Left lung (tissue), 10 donors: Measurements from ENCODE around the gene PEX5L. TPM values are rescaled to one million over a fixed set of nuclear protein-coding genes. Genes with fewer than 3 reads are reported as not detected.

Experiments
- ATAC-seq: fragments of 200-7000 bp; cut with Tn5 transposase; one replicate; pipeline ENCODE4 v1.9.1; 2020; ENCODE audit warnings: moderate library complexity
- DNase-seq, 4 donors: peaks; one replicate each; pipeline ENCODE4 v3.0.0-alpha.2; 2013 to 2020
- H3K27ac ChIP-seq, 2 donors: fragments of 200-600 bp; sonication (generic) in 1 of 2; one replicate each; pipeline versions ENCODE4 v1.5.0 to v1.8.0; 2020 to 2021
- H3K27me3 ChIP-seq, 2 donors: fragments of 200-600 bp; sonication (generic) in 1 of 2; one replicate each; pipeline versions ENCODE4 v1.5.0 to v1.8.0; 2020 to 2021
- H3K36me3 ChIP-seq, 2 donors: fragments of 200-600 bp; sonication (generic) in 1 of 2; one replicate each; pipeline versions ENCODE4 v1.5.0 to v1.8.0; 2020 to 2021
- H3K4me1 ChIP-seq, 2 donors: fragments of 200-600 bp; one replicate each; pipeline ENCODE4 v1.8.0; 2021
- H3K4me3 ChIP-seq, 2 donors: fragments of 200-600 bp; sonication (generic) in 1 of 2; one replicate each; pipeline versions ENCODE4 v1.5.0 to v1.8.0; 2020 to 2021; ENCODE audit warnings: mild to moderate bottlenecking in 1 of 2
- H3K9me3 ChIP-seq, 2 donors: fragments of 200-600 bp; sonication (generic) in 1 of 2; one replicate each; pipeline versions ENCODE4 v1.5.0 to v1.8.0; 2020 to 2021
- intact Hi-C, 2 donors: fragments of 100-400 bp; cut with DNase I; formaldehyde crosslinking; loops; one replicate each; pipeline versions ENCODE4 v1.11.2 to v1.14.2; 2022
- polyA plus RNA-seq, 6 donors: library from polyadenylated mRNA; unstranded; fragments of 120-200 nt; gene quantifications; one replicate each; pipeline ENCODE4 v1.2.1, GENCODE V29; 2013; ENCODE audit not compliant: insufficient read length in 6 of 6
- total RNA-seq, 2 donors: library from RNA; stranded (reverse); fragmentation: NEBNext Ultra II Directional; extraction: Animal tissue kit (Norgen Biotek cat#: 25700); gene quantifications; one replicate each; pipeline ENCODE4 v1.2.1, GENCODE V29; 2021
- TF ChIP-seq, protein P1 (sequence below), 2 donors: fragments of 200-600 bp; sonication (generic) in 1 of 2; IDR thresholded peaks; one replicate each; pipeline versions ENCODE4 v1.5.0 to v1.8.0; 2021; ENCODE audit warnings: antibody characterized with exemption in 2 of 2
- donor health status: DM: no; HTN: yes; CAD: no.
- donor health status: DM: no; HTN: no; CAD: no.

PEX5L gene
- total and polyA plus RNA-seq, 8 donors, result 0.33 to 0.63 (median 0.49) TPM; not detected in 2

DNA sequence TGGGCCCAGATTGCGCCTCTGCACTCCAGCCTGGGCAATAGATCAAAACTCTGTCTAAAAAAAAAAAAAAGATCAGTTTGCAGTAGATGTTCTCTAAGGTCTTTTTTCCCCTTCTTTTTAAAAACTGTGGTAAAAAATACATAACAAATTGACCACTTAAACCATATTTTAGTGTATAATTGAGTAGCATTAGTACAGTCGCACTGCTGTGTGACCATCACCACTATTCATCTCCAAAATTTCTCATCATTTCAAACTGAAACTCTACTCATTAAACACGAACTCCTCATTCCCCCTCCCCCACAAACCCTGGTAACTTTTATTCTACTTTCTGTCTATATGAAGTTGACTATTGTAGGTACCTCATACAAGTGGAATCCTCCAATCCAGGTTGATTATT, 160.3 kb downstream of the PEX5L start:
- H3K27me3 ChIP-seq, result no peaks in the 10 kb centered on the region
- no peak for DNase-seq

DNA sequence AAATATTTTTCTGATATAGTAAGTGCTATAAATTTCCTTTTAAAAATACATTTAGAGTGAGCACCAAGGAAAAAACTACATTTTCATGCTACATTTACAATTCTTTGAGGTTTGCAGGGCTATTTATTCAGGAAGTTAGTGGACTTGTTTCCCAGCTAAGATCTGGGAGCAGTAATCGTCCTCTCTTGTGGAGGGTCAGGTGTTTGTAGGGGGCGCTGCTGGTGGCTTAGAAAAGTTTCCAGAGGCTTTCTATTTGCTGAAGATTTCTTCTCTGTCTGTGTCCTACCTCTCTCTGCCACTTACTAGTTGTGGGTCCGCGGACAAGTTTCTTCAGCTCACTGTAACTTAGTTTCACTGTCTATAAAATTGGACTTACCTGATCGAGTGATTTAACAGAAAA, 163.9 kb downstream of the PEX5L start:
- intact Hi-C loops, result no loop called here
- TF ChIP-seq, protein P1, sequence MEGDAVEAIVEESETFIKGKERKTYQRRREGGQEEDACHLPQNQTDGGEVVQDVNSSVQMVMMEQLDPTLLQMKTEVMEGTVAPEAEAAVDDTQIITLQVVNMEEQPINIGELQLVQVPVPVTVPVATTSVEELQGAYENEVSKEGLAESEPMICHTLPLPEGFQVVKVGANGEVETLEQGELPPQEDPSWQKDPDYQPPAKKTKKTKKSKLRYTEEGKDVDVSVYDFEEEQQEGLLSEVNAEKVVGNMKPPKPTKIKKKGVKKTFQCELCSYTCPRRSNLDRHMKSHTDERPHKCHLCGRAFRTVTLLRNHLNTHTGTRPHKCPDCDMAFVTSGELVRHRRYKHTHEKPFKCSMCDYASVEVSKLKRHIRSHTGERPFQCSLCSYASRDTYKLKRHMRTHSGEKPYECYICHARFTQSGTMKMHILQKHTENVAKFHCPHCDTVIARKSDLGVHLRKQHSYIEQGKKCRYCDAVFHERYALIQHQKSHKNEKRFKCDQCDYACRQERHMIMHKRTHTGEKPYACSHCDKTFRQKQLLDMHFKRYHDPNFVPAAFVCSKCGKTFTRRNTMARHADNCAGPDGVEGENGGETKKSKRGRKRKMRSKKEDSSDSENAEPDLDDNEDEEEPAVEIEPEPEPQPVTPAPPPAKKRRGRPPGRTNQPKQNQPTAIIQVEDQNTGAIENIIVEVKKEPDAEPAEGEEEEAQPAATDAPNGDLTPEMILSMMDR (IDR thresholded peaks at IDR 0.05), result no peak
- no peak for ATAC-seq

More for the DNA sequence above, 160.3 kb downstream of the PEX5L start:
- H3K27ac ChIP-seq, result no peak overlapping the region
- no peaks in the 10 kb centered on the region for H3K4me1 ChIP-seq
- H3K4me3 ChIP-seq, result no peak overlapping the region
- intact Hi-C loops, result no loop called here
- H3K36me3 ChIP-seq, result no peaks in the 10 kb centered on the region
- no peaks in the 10 kb centered on the region for H3K9me3 ChIP-seq
- ATAC-seq, result no peak
- TF ChIP-seq, protein P1 (IDR thresholded peaks at IDR 0.05), result no peak

DNA sequence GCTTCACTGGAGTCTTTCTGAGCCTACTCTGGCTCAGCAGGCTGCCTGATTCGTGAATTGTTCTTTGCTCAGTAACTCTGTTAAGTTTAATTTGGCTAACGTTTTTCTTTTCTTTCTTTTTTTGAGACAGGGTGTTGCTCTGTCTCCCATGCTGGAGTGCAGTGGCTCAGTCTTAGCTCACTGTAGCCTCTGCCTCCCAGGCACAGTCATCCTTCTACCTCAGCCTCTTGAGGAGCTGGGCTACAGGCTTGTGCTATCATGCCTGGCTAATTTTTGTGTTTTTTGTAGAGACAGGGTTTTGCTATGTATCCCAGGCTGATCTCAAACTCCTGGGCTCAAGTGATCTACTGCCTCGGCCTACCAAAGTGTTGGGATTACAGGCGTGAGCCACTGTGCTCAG, 165.0 kb downstream of the PEX5L start:
- no peak for ATAC-seq
- TF ChIP-seq, protein P1 (IDR thresholded peaks at IDR 0.05), result no peak
- Histone ChIP-seq H3K36me3 (no peaks in the 10 kb centered on the region), H3K9me3 (no peaks in the 10 kb centered on the region), H3K4me1 (no peaks in the 10 kb centered on the region), H3K4me3 (no peak overlapping the region), H3K27me3 (no peaks in the 10 kb centered on the region), H3K27ac (no peak overlapping the region)
- intact Hi-C loops, result no loop called here
- no peak for DNase-seq

More for the DNA sequence above, 163.9 kb downstream of the PEX5L start:
- no peak overlapping the region for H3K4me3 ChIP-seq
- no peak for DNase-seq
- H3K36me3 ChIP-seq, result no peaks in the 10 kb centered on the region
- no peaks in the 10 kb centered on the region for H3K27me3 ChIP-seq
- no peaks in the 10 kb centered on the region for H3K4me1 ChIP-seq
- no peak overlapping the region for H3K27ac ChIP-seq
- no peaks in the 10 kb centered on the region for H3K9me3 ChIP-seq

DNA sequence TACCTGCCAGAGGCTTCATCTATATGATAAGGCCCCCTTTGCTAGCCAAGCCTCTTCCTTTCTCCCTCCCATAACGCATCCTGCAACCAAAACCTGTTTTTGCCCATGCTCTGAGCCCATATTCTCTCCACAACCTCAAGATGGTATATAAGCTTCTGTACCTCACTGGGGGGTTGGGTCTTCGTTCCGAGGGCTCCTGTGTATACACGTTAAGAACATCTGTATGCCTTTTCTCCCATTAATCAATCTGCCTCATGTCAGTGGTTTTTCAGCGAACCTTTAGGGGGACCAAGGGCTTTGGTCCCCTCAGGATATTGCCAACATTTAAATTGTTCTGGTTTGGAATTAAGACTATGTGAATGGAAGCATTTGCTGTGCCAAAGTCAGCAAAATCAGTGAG, 168.0 kb downstream of the PEX5L start:
- H3K27me3 ChIP-seq, result no peaks in the 10 kb centered on the region
- DNase-seq, result no peak
- H3K4me3 ChIP-seq, result no peak overlapping the region
- ATAC-seq, result no peak
- intact Hi-C loops, result no loop called here
- H3K36me3 ChIP-seq, result no peaks in the 10 kb centered on the region
- no peaks in the 10 kb centered on the region for H3K4me1 ChIP-seq
- no peak overlapping the region for H3K27ac ChIP-seq
- no peaks in the 10 kb centered on the region for H3K9me3 ChIP-seq
- TF ChIP-seq, protein P1 (IDR thresholded peaks at IDR 0.05), result no peak

DNA sequence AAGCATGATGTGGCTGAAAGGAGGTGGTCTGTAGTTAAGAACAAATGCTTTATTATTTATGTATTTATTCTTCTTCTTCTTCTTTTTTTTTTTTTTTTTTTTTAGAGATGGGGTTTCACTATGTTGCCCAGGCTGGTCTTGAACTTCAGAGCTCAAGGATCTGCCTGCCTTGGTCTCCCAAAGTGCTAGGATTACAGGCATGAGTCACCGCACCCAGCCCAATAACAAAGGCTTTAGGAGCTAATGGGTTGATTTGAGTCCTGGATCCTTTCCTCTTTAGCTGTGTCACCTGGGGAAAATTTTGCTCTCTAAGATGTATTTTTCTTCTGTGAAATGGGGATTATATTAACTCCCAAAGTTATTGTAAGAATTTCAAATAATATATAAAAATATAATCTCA, 168.8 kb downstream of the PEX5L start:
- Histone ChIP-seq H3K4me3 (no peak overlapping the region), H3K9me3 (no peaks in the 10 kb centered on the region), H3K4me1 (no peaks in the 10 kb centered on the region), H3K27me3 (no peaks in the 10 kb centered on the region), H3K36me3 (no peaks in the 10 kb centered on the region), H3K27ac (no peak overlapping the region)
- DNase-seq, result no peak
- intact Hi-C loops, result no loop called here
- TF ChIP-seq, protein P1 (IDR thresholded peaks at IDR 0.05), result no peak
- no peak for ATAC-seq
